Fibroblast of gingiva (primary cell): ENCODE measurements around the gene CRADD.

Experiments
- DNase-seq: peaks from one replicate; pipeline ENCODE4 v3.0.0-alpha.2; 2011; ENCODE audit warnings: low read depth

The CRADD gene

DNA sequence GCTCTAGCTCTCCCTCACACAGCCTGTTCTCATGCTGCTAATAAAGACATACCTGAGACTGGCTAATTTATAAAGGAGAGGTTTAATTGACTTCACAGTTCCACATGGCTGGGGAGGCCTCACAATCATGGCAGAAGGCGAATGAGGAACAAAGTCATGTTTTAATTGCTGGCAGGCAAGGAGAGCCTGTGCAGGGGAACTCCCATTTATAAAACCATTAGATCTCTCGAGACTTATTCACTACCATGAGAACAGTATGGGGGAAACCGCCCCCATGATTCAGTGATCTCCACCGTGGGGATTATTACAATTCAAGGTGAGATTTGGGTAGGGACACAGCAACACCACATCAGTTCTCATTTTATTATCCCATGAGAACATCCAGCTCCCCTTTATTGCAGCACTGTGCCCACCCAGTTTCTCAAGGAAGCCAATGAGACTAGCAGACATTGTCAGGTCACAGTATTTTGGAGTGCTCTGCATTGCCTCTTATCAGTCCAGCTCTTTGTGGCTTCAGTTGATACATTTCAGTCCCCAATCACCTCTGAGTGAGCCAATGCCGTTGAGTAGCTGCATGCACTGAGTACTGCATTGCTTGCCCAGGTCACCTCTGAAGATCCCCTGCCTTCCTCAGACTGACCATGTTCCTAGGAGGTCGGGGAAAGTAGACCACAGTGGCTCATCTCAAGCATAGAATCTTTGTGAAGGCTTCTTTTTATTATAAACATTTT, 131.2 kb downstream of the CRADD start:
- no peak for DNase-seq

DNA sequence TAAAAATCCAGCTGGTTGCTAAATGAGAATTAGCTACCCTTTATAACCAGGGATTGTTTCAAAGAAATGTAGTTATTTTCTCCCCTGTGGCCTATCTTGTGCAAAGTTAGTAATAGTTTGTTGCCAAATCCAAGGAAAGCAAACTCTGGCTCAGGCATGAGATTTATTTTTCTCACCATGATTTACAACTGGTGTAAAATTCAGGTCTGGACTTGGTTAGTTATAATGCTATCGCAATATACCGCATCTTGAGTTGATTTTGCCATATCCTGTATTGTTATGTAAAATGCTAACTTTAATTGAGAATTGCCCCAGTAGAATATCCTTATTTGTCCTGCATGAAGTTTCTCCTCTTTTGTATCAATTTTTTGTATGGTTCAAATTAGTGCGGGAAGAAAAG, 135.5 kb downstream of the CRADD start:
- DNase-seq = peak; percentile 98

DNA sequence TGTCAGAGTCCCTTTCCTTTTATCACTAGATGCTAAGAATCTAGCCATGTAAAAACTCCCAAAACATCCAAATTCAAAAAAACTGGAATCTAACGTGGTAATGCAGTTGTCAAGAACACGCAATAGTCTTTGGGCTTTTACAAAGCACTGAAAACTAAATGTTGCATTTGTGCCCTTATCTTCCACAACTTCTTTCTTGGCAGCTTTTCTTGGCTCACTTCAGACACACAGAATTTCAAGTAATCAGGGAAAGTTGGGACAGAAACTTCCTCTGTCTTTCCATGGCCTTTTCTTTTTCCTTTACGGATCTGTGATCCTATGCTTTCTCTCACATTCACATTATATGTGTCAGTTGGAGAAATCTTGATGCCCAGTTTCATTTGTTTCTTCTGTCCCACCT, 136.0 kb downstream of the CRADD start:
- DNase-seq = peak; percentile 70

DNA sequence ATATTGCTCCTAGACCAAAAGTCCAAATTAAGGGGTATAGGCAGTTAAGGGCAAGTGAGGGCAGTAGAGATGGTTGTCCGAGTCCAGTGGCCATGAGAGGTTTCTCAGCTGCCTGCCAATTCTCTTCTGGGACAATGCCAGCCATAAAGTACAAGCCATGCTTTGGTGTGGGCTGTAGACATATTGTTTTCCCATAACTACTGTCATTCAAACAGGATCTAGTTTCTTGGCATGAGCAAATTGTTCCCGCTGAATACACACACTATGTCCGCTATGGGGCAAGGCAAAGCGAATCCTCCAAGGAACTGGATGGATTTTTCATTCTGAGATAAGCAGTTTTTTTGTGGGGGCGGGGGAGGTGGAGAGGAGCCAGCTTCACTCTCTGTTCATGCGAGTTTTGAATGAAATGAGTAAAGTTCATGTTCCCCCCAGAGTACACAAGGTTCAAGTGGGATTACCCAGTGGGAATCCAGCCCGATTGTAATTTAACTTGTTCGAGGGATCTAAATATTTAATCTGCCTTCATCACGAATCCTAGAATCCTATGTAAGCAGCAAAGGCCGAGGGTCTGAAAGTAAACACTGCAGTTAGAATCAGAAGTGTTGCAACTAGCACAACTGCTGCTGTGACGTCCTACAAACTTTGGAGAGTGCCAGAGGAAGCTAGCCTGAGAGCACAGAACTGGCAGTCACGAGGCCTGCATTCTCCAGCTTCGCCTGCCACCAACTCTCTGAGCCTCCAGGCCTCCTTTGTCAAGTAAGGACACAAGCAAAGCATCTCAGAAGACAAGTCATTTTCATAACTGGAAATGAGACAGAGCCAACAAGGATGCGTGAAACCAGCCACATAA, 137.0 kb downstream of the CRADD start:
- DNase-seq = peak; percentile 98

DNA sequence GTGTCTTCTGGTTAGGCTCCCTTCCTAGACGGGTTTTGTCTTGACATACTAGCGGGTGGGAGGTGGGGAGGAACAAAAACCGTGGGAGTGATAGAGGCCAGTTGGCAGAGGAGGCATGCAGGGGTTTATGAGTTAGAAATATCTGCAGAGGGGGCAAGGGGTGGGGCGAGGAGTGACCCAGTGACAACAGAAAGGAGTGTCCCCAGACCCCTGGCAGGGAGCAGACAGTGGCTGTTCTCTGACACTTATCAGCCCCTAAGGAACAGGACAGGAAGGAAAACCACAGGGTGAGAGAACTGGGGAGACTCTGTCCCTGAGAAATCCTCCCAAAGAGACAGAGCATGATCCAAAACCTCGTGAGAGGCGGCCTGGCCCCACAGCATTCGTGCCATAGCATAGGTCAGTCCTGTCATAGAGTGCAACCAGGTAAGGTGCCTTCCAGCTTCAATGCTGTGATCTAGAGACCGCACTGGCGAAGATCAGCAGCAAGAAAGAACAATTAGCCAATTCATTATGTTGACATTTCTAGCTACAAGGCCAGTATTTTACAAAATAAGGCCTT, 141.4 kb downstream of the CRADD start:
- DNase-seq = no peak

DNA sequence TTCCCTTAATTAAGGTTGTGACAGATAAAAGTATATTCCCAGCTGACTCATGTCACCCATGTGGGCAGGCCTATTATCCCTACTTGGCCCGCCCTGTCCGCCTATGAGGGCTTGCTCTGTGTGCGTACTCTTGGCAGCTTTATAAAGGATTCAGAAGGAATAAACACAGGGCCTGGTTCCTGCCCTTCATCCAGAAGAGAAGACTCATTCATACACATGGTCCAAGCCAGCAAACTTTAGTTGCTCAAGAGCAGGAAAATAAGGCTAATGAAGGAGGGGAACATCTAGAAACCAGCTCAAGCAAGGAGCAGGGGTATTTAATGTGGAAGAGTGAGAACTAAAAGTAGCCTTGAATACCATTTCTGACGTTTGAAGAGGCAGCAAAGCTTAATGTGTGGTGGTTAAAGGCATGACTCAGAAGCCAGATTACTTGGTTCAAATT, 141.9 kb downstream of the CRADD start:
- peak; percentile 96 for DNase-seq

DNA sequence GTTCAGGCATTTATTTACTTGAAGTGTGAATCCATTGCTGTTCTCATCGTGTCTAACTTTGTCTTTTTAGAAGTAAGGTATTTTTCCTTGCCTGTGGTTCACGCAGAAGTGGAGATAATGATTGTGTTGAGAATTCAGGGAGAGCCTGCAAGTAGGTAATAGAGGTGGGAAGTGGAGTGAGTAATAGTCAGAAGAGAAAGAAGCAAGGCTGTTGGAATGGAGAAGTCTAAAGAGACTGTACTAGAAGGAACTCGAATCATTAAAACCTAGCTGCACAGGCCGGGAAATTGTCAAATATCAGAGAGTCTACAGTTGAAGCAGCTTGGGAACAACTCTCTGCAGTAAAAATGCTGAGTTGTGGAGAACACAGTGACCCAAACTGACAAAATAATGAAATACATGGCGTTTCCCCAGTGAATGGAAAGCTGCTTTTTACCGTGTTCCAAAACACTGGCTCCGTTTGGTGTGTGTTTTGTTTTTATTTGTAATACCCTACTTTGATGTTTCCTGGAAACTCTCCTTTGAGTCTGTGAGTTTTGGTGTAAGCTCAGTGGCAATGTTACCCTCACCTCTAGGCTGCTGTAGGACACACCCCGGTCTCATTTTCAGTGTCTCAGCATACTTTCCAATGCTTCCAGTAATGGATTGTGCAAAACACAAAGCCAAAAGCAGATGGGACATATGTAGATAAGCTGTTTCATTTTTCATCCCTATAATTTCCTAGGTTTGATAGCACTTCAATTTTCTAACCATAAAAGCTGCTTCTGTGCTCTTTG, 146.6 kb downstream of the CRADD start:
- peak; percentile 64 for DNase-seq

DNA sequence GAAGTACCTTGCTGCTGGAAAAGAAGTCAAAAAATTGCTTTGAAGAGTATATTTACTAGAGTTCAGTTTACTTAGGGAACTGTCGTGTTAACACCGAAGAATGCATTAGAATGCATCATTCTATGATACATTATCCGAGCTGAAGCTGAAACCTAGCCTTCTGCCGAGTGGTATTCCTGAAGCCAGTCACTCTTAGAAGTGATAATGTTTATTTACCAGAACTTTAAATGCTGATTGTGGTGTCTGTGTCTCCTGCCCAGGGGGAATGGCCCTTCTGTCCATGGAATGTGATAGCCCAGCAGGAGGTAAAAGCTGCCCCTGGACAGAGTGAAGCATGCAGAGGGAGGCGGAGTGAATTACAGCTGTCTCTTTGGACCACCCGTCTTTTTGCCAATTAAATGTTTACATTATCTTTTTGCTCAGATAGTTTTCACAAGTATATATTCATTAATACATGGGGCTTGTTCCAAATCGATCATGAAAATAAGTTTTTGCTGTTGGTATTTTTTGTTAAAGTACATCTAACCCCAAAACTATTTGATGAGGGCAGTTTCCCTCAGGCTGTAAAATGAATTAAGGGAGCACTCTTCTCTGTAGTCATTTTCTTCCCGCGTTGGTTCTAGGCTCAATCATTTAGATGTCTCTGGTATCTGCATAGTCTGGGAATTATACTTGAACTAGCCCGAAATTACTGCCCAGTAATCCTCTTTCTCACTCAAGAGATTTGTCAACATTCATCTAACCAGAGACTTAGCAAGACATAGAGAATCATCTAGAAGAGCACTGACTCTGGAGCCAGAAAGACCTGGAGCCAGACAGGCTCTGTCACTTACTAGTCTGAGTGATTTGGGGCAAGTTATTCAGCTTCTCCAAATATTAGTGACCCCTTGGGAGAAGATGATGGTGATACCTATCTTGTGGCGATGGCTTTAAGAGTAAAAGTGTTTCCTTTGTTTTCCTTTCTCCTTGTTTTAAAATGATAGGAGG, 147.6 kb downstream of the CRADD start:
- DNase-seq = peak; percentile 48

DNA sequence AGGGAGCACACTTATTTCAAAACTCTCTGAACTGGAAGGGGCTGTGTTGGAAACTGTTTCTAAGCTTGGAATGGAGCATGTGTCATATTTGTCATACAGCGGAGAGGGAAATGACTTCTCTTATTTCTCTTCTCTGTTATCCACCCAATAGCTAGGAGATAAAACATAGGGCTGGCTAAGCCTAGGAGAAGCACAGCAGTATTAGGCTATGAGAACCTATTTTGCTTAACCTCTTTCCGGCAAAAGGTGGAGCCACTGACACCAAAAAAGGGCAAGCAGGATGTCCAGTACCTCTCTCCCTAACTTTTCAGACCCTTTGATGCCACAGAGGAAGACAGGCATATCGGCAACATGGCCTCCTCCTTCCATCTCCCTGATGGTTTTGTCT, 148.3 kb downstream of the CRADD start:
- no peak for DNase-seq

DNA sequence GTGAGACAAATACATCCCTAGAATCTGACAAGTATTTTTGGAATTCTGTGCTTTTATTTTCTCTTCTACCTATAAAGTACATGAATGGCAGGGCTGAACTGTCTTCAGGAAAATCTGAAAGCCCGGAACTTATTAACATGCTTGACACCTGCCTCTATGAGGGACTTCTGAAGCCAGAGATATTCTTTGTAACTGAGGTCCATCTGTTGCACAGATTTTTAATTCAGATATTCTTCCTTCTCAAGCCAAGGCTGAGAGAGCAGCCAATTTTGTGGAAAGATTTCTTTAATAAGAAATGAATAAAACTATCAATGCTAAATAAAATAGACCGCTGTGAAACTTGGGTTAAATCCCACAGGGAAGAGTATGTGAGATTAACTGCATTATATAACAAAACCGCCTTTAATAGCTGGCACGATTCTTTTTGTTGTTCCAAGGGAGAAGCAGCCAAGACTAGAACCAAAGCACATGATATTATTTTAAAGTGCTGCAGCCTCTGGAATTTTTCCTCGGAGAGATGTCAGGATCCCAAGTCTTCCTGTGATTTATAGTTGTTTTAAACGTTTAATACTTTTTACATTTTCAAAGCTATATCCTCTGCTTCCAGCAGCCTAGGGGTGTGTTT, 148.9 kb downstream of the CRADD start:
- DNase-seq = no peak

DNA sequence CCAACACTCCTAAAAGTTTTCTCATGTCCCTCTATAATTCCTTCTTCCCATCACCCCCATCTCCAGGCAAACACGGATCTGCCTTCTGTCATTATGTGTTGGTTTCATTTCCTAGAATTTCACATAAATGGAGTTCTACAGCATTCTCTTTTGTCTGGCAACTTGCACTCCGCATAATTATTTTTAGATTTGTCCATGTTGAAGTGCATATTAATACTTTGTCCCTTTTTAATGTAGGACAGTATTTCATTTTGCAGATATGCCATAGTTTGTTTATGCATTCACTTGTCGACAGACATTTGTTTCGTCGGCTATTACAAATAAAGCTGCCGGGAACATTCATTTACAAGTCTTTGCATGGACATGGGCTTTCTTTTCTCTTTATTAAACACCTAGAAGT, 150.0 kb downstream of the CRADD start:
- DNase-seq = no peak

DNA sequence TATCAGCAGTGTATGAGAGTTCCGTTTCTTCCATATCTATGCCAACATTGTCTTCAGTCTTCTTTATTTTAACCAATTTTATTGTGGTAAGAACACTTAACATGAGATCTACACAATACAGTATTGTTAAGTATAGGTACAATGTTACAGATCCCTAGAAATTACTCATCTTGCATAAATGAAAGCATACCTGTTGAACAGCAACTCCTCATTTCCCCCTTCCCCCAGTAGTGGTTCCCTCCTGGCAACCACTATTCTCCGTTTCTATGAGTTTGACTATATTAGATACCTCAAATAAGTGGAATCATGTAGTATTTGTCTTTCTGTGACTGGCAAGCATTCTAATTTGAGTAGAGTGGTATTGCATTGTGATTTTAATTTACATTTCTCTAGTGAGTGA, 150.5 kb downstream of the CRADD start:
- DNase-seq = no peak

DNA sequence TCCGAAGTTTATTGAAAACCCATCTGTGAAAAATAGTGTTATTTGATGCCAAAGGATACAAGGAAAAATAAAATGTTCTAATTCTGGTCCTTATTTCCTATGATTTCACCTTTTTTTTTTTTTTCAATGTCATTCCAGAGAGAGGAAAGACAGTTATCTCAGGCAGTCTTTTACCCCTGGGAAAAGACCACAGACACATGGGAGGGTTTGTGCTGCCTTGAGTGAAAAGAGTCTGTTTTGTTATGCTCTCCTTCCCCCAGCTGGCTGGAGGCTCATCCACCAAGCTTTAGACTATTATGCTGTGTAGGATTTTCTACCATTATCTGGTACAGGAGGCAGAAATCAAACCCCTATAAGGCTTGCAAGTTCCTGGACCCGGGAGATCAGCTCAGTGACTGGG, 151.8 kb downstream of the CRADD start:
- DNase-seq = no peak

DNA sequence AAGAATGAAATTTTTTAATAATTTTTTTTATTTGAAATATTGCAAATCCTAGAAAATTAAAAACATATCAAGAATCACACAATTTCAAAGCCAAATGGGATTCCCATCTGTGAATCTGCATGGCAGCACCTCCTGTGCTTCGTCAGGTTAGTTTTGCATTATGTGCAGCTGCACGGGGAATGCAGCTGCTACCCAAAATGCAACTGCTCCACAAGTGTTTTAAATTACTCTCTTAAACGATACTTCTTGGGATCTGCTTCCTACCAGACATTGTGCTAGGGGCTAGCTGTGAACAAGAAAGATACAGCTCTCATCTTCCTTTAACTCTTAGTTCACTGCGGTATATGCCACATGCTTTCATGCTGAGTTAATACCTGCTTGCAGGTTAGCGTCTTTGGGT, 154.2 kb downstream of the CRADD start:
- DNase-seq = no peak

DNA sequence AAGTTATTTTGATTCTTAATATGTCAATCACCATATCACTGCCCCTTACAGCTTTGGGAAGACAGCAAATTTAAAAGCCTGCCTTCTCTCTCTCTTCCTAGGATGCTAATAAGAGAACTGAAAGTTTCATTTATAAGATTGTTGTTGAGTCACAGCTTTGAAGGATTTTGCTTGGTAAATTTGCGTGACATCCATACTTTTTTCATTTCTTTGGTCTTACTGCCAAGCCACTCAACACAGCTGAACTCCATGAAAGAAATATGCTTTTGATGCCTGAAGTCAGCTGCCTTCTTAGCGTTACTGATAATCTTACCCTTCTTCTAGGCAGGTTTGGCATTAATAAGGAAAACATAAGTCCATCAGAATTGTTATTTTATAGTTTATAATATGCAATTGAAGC, 155.0 kb downstream of the CRADD start:
- DNase-seq = no peak

DNA sequence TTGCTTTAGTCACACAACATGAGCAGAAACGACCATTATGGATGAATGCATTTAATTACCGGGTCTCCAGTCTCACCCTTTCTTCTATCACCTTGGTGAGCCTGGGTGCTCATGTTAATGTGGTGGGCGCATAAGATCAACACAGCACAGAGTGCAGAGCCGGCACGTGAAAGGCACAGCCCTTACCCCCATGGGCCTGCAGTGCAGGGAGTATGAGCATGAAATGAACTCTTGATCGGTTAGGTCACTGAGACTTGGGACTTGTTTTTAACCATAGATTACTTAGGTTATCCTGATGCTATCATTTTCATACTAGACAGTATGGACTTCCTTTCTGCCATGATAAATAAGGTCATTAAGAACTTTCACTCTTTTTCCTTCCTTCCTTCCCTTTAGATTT, 156.8 kb downstream of the CRADD start:
- no peak for DNase-seq

DNA sequence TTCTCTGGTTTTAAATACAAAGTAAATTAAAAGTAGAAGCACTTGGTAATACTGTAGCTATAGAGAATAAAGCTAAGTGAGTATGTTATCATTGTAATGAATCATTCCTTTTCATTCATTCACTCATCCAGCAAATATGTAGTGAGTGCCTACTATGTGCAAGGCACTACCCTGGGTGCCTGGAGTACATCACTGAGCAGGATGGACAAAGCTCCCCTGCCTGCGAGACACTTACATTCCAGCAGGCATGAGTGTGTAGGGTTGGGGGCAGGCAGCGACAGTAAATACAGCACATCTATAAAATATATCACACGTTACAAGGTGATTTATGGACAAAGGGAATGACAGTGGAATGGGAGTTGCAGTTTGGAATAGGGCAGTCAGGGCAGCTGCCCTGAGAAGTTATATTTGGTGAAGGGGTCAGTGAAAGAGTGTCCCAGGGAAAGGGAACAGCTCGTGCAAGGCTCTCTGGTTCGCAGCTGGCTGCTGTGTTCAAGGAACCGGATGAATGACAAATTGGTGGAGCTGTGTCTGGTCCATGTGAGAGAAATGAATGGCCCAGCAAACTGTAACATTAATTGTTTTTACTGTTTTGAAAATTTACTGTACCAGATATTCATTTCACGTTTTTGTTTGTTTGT, 159.6 kb downstream of the CRADD start:
- no peak for DNase-seq

DNA sequence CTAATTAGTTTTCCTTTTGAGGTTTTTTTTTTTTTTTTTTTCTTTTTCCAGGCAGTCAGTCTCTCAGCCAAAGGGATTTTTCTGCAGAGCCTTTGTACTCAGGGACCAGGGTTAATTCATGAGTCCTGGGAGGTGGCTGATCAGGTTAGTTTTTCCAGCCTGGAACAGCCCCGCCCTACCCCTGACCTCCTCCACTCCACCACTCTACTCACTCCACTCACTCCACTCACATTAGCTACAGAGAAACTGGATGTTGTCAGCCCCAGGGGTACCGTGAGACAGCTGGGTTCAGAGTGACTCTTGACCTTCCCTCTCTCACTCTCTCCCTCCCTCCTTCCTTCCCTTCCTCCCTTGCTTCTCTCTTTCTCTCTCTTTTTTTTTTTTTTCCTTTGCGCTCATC, 161.0 kb downstream of the CRADD start:
- no peak for DNase-seq

DNA sequence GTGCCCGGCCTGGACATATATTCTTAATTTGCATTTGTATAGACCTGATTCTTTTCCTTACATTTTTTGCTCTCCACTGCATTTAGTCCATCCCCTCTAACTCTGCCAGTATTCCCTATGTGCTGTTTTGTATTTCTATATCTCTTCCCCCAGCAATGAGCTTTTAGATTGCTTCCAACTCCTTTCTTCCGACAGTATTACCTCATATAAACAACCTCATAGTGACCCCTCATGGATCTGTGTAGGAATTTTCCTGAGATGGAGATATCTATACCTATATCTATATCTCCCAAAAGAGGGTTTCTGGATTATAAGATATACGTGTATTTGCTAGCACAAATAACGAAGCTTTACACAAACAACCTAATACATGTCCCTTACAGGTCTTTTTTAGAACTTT, 161.9 kb downstream of the CRADD start:
- DNase-seq = no peak

DNA sequence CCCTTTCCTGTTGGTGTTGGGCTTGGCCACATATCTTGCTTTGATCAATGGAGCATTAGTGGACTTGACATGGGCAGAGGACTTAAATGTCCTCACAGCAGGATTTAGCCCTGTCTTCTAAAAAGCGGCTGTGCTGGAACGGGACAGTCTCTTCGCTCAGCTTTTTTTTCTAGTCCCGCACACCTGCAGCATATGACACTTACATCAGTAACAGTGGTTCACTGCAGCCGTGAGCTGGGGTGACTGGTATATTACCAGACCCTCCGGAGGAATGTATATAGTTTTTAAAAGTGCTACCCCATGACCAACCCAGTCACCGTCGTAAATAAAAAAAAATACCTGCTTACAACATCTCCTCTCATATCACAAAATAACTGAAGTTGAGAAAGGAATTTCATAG, 164.5 kb downstream of the CRADD start:
- no peak for DNase-seq
